Adipocyte (in vitro differentiated cells): ENCODE measurements around the gene SLC39A8.

ENCODE experiments used
- DNase-seq: peaks from one replicate; pipeline ENCODE4 v3.0.0-alpha.2; 2015; ENCODE audit warnings: low read depth
- H3K27me3 ChIP-seq: replicated peaks from 2 replicates; pipeline ENCODE4 v1.7.0; 2013; ENCODE audit warnings: mild to moderate bottlenecking, low read length, moderate library complexity; ENCODE audit not compliant: control insufficient read depth, insufficient read depth
- H3K36me3 ChIP-seq: 2 replicates; pipeline ENCODE4 v1.7.0; 2013; ENCODE audit warnings: low read length, mild to moderate bottlenecking, moderate library complexity; ENCODE audit not compliant: control insufficient read depth, insufficient read depth, severe bottlenecking
- H3K4me1 ChIP-seq: 2 replicates; pipeline ENCODE4 v1.7.0; 2013; ENCODE audit warnings: mild to moderate bottlenecking, low read length, moderate library complexity; ENCODE audit not compliant: control insufficient read depth, insufficient read depth
- H3K4me3 ChIP-seq: 2 replicates; pipeline ENCODE4 v1.7.0; 2013; ENCODE audit warnings: mild to moderate bottlenecking, low read length, moderate library complexity
- H3K9ac ChIP-seq: 2 replicates; pipeline ENCODE4 v1.7.0; 2013; ENCODE audit warnings: mild to moderate bottlenecking, low read length, moderate library complexity
- H3K9me3 ChIP-seq: 2 replicates; pipeline ENCODE4 v1.7.0; 2013; ENCODE audit warnings: mild to moderate bottlenecking, low read length, moderate library complexity; ENCODE audit not compliant: control insufficient read depth

Gene SLC39A8

DNA sequence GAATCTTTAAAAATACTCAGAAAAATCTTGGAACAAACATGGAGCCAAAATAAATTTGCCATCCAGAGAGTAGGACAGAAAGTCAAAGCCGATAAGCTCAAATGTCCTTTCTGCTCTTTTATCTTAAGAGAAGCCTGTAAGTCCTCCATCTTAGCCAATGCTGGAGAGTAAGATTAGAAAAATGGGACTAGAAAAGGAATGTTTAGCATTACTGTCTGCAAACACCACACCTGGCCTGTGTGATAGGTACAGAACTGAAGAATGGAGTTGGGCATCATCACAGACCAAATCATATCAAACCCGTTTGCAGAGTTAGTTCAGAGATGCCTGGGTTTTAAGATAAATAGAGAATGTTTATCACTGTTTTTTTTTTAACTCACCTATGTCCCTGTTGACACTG is 10.5 kb upstream of the SLC39A8 start:
- no peaks in the 10 kb centered on the region for H3K4me1 ChIP-seq
- H3K9me3 ChIP-seq: no peaks in the 10 kb centered on the region
- H3K27me3 ChIP-seq: no peaks in the 10 kb centered on the region
- no peak overlapping the region for H3K9ac ChIP-seq
- no peak for DNase-seq
- H3K4me3 ChIP-seq: no peak overlapping the region
- H3K36me3 ChIP-seq: no peaks in the 10 kb centered on the region

DNA sequence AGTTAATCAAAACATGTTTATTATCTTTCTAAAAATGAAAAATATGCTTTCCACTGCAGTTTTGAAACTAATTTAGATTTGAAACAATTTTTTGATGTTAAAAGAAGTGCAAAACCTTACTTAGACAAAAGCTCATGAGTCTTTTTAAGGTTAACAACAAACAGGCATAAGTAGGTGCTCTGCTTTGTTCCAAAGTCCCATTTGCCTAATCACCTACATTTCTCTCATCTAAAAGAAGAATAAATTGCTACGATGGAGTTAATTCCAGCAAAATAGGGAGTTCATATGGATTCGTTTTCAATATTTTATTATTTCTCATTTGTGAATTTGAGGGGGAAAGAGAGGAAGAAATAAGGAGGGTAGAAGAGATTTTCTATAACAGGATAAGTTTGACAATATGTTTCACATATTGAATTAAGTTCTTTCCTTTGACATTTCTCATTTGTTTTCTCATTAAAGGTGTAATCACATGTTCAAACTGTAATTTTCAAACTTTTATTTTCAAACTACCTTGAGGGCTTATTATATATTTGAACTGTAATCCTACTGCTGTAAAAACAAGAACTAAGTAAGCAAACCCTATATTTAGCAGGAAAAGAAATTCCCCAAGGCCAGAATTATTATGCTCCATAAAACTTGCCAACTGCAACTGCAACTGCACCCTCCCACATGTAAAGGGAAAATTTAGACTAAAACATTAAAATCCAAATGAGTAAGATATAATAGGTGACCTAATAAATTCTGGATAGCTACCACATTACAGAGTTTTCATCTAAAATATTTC is 9.6 kb upstream of the SLC39A8 start:
- DNase-seq: no peak
- H3K4me1 ChIP-seq: no peaks in the 10 kb centered on the region
- no peaks in the 10 kb centered on the region for H3K36me3 ChIP-seq
- no peaks in the 10 kb centered on the region for H3K27me3 ChIP-seq
- no peak overlapping the region for H3K4me3 ChIP-seq
- no peaks in the 10 kb centered on the region for H3K9me3 ChIP-seq
- no peak overlapping the region for H3K9ac ChIP-seq

DNA sequence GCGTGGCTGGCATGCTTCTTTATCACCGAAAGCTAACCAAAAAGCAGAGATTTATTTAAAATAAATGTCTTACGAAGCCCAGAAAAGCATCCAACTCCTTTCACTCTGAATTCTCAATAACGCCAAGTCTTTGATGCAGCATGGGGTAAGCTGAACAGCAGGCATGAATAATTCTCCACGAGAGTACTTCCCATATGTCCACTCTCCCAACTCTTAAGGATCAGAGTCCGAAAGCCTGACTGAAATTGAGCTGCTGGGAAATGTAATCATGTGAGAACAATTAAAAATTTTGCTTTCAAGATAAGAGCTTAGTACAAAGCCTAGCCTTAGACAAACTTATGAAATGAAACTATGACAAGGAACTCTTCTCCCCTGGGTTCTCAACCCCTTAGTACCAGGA is 7.5 kb upstream of the SLC39A8 start:
- Histone ChIP-seq H3K27me3 (no peaks in the 10 kb centered on the region), H3K9me3 (no peaks in the 10 kb centered on the region), H3K4me3 (no peak overlapping the region), H3K36me3 (no peaks in the 10 kb centered on the region), H3K9ac (no peak overlapping the region), H3K4me1 (no peaks in the 10 kb centered on the region)
- no peak for DNase-seq

DNA sequence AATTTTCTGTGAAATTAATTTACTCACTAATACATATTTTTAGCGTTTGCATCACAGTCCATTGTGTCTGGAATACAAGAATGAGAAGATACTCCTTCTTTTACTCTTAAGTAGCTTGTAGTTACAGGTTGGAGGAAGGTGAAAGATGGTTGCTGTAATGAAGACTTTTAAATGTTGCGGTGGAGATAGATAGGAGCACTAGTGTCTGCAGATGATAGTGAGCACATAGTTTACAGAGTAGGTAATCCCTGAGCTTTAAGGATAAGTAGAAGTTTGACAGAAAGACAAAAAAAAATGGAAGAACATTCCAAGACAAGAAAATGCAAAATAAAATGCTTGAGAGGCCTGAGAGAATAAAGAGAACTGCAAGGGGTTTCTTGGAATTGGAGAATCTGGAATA is 5.4 kb upstream of the SLC39A8 start:
- no peak for DNase-seq
- Histone ChIP-seq H3K4me1 (no peaks in the 10 kb centered on the region), H3K27me3 (no peaks in the 10 kb centered on the region), H3K9me3 (no peaks in the 10 kb centered on the region), H3K36me3 (no peaks in the 10 kb centered on the region), H3K9ac (no peak overlapping the region), H3K4me3 (no peak overlapping the region)

DNA sequence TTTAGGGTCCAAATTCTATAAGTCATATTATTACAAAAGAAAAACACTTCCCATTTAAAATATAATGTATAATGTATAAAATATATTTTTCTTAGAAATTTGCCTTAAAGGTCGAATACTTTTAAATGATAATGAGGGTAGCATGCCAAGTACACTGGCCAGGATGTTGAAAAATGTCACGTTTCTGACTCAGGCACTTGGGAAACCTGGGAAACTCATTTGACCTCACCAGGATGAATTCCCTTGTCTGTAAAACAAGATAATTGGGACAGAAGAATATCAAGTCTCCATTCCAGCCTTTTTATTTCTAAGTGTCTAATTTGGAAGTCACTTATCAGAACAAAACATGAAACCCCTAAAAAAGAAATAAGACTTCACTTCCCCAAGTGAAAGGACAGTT is 3.4 kb upstream of the SLC39A8 start:
- Histone ChIP-seq H3K9ac (no peak overlapping the region), H3K27me3 (no peaks in the 10 kb centered on the region), H3K36me3 (no peaks in the 10 kb centered on the region), H3K4me3 (no peak overlapping the region), H3K4me1 (peaks cover 5% of the 10 kb centered on the region), H3K9me3 (no peaks in the 10 kb centered on the region)
- DNase-seq: no peak

DNA sequence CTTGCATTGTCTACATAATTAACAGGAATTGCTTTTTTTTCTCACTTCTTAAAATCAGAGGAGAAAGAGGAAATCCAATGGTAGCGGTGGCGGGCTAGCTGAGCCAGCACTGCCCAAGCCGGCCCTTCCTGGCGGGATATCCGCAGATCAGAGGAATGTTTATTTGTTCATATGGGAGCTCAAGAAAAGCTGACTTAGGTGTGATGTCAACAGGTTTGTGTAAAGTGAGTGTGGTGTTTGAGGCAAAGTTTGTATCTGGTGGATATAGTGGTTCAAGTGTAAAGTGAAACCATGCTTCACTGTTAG is 466 bp upstream of the SLC39A8 start:
- Histone ChIP-seq H3K9me3 (no peaks in the 10 kb centered on the region), H3K9ac (peak overlapping the region; percentile 5), H3K4me1 (peaks cover 11% of the 10 kb centered on the region), H3K36me3 (no peaks in the 10 kb centered on the region), H3K27me3 (no peaks in the 10 kb centered on the region), H3K4me3 (peak overlapping the region; percentile 98)
- no peak for DNase-seq

DNA sequence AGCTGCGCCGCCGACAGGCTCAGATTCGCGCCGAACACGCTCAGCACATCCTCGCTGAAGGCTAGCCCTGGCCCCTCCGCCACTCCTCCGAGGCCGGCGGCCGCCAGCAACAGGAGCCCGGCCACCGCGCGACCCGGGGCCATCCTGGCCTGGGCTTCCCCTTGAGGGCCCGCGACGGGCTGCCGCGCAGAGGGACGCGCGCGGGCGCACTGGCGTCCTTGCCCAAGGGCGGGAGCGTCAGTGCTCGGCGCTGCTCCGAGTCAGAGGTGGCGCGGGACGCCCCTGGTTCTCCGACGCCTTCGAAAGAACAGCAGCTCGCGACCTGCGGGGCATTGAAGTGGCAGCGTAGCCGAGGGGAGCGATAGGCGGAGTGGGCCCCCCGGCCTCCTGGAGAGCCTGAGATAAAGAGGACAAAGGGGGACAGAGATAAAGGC is 745 bp downstream of the SLC39A8 start:
- H3K36me3 ChIP-seq: no peaks in the 10 kb centered on the region
- H3K9me3 ChIP-seq: no peaks in the 10 kb centered on the region
- H3K27me3 ChIP-seq: no peaks in the 10 kb centered on the region
- H3K9ac ChIP-seq: peak overlapping the region; percentile 92
- peak; percentile 83 for DNase-seq
- H3K4me1 ChIP-seq: peaks cover 11% of the 10 kb centered on the region
- H3K4me3 ChIP-seq: peak overlapping the region; percentile 98

DNA sequence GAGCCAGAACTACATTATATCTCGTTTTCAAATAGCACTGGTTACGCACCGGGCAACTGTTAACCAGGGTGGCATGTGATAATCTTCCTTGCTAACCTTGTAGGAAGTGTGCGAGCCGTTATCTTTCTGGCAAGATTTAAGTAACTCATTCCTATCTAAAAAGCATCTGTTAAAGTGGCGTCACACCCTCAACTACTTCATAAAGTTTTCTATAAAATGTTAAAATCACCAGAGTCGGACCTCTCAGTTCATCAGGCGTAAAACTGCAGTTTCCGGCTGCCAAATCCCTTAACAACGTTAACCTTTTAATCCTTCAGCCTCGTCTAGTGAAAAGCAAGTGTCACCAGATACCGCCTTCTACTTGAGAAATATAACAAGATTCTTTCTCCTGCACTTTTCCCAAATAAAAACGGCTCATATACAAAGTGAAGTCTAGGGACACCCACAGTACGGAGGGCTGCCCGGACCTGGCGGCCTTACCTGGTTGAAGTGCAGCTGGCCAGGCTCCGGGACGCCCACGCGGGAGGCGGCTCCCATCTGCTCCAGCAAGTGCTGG is 1.2 kb downstream of the SLC39A8 start:
- peak overlapping the region; percentile 98 for H3K4me3 ChIP-seq
- H3K27me3 ChIP-seq: no peaks in the 10 kb centered on the region
- peak overlapping the region; percentile 92 for H3K9ac ChIP-seq
- H3K9me3 ChIP-seq: no peaks in the 10 kb centered on the region
- DNase-seq: no peak
- no peaks in the 10 kb centered on the region for H3K36me3 ChIP-seq
- H3K4me1 ChIP-seq: peaks cover 11% of the 10 kb centered on the region

DNA sequence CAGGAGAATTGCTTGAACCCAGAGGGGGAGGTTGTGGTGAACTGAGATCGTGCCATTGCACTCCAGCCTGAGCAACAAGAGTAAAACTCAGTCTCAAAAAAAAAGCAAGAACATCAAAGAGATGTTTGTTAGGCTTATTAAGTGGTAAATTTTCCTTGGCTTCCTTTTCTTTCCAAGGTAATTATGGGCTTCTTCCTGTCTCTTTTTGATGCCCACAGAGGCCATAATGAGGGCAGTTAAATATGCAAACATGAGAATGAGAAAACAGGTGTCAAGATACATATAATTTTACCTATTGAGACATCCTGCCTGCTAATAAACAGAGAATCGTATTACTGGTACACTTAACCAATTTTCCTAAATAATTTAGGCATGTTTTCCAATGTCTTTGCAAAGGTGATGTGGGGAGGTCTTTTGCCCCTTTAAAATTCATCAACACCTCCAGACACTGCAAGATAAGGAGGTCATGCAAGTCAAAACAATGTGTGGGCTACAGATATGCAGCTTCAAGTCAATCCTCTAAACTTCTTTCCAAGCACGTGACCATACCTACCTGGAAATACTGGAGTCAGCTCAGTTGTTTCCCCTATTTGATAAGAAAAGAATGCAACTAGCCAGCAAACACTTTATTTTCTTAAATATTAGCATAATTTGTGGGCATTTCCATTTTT is 2.7 kb downstream of the SLC39A8 start:
- H3K4me3 ChIP-seq: peak overlapping the region; percentile 98

DNA sequence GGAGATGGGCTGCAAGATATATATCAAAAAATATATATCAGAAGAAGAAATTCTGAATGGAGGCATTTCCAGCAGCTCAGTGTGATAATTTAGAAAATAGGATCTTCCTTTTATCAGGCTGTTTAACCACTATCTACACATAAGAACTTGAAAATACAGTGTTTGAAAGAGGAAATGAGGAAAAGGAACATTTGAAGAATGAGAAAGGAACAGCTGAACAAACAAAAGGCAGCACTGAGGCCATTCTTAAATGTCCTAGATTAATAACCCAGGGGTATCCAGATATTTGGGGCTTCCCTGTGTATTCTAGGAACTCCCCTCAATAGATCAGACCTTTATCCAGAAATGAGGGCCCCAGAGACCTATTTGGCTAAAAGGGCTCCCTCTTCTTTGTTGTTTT is 4.1 kb downstream of the SLC39A8 start:
- DNase-seq: no peak
- no peak overlapping the region for H3K4me3 ChIP-seq

More for the DNA sequence above, 2.7 kb downstream of the SLC39A8 start:
- Histone ChIP-seq H3K9me3 (no peaks in the 10 kb centered on the region), H3K4me1 (peaks cover 11% of the 10 kb centered on the region), H3K27me3 (no peaks in the 10 kb centered on the region), H3K36me3 (no peaks in the 10 kb centered on the region), H3K9ac (no peak overlapping the region)
- DNase-seq: no peak

DNA sequence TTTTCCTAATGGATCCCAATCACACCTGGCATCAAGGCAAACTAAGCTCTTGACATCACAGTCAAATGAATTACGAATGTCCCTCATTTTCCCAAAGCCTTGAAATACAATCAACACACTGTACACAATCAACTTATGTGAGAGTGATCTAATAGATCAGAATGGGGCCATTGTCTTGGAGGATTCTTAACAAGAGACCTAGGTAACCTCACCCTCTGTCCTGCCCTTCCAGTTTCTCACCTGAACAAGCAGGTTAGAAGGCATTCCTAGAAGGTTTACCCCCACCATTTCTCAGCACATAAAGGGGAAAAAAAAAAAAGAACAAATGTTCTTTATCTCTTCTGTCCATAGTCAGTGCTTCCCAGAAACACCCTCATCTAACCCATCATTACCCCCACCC is 6.3 kb downstream of the SLC39A8 start:
- no peaks in the 10 kb centered on the region for H3K9me3 ChIP-seq
- H3K4me3 ChIP-seq: no peak overlapping the region
- H3K36me3 ChIP-seq: no peaks in the 10 kb centered on the region
- H3K9ac ChIP-seq: no peak overlapping the region
- no peak for DNase-seq
- no peaks in the 10 kb centered on the region for H3K27me3 ChIP-seq
- H3K4me1 ChIP-seq: peaks cover 9% of the 10 kb centered on the region

More for the DNA sequence above, 4.1 kb downstream of the SLC39A8 start:
- no peaks in the 10 kb centered on the region for H3K27me3 ChIP-seq
- H3K4me1 ChIP-seq: peaks cover 11% of the 10 kb centered on the region
- no peaks in the 10 kb centered on the region for H3K36me3 ChIP-seq
- H3K9me3 ChIP-seq: no peaks in the 10 kb centered on the region
- no peak overlapping the region for H3K9ac ChIP-seq
